NCI-H1417 (cell line): ENCODE results near the gene FRMD4B.

Experiments
- DNase-seq, 3 experiments: peaks; one replicate each; lab custom pipeline; 2025; lab: John Stamatoyannopoulos, UW

The FRMD4B gene

DNA sequence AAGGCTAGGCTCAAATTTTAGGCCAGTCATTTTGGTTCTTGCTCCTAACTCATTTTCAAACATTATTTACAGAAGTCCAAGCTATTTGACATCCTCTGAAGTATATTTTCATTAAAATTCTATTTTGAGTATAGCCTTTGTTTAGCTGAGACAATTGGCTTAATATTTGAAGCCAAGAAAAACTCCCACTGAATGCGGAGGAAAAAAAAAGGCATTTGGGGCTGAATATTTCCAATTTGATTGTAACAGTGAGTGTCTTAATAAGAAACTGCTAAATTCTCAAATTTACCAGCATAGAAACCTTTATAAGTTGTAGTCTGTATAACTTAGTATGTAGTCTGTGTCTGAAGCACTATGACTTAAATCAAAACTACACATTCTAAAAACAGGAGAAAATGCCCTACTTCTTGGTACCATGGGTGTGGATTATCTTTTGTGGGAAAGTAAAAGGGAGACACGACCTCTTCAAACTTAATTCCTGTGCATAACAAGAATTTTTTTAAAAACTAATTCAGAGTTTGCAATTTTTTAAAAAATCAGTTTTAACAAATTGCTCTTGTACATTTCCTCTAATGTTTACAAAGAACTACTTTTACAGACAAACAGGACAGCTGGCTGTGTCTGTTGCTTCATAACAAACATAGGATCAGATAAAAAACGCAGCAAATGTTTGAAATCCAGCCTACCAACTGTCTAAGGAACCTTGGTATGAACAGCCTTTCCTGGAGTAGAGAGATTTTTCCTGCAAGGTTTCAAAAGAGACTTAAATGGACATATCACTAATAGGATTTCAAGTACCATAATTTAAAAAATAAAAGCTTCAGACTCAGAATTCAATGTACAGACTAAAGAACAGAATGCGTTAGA is 210.8 kb downstream of the FRMD4B start:
- DNase-seq, result no peak

DNA sequence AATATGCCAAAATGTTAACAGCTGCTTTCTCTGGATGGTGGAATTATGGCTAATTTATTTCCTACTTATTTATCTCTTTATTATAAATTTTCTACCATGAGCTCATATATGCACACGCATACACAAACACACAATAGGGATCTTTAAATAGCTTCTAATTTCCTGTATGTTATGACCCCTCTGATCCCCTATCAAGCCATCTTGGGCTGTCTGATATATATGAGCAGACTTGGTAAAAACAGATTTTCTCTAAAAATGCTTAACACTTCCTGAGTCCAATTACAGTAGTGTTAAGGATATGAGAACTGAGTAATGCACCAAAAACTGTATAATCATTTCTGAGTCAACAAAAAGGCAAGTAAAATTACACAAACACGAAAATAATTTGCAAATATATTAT is 211.4 kb downstream of the FRMD4B start:
- no peak for DNase-seq

DNA sequence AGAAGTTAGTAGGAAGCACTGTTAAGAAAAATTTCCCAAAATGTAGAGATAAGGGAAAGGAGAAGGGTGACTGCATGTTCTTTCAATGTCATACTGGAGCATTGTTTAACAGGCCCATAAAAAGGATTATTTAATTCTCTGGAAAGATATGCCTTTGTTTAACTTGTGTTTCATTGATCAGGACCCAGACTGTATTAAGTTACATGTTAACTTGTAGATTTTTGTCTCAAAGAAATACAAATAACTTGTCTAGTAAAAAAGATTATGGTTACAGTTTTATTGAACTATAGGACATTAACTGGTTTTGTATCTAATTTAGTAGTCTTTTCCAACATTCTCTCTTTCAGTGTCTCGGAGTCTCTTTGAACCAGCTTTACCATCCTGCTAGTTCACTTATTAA is 213.8 kb downstream of the FRMD4B start:
- DNase-seq, result no peak

DNA sequence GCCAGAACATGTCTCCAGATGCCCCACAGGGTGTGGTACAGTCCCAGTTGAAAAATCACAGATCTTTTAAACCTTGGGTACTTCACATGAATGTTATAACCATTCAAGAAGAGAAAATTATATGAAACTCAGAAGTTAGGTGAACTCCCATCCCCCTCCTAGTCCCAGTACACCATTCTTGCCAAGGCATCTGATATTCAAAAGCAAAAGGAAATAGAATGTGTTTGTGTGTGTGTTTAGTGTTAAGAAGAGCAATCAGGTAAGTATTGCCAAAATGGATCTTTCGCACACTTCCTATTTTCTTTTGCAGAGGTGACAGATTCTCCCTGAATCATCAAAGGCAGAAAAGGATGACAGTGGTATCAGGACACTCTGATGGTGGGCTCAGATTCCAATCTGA is 219.4 kb downstream of the FRMD4B start:
- DNase-seq, result no peak

DNA sequence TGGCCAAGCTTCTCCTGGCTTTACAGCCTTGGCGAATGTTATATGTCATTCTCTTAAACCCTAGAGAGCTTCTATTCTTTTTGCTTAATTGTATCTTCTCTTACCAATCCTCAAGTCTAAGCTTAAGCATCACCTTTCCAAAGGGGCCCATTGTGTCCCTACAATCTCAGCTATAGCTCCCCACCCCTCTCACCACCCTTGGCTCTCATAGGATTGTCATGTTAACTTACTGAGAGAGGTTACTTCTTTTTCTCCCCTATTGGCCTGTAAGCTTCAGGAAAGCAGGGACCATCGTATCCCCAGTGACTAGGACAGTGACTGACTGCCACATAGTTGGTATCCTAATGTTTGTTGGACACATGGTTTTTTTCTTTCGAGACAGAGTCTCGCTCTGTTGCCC is 220.1 kb downstream of the FRMD4B start:
- DNase-seq, result no peak

DNA sequence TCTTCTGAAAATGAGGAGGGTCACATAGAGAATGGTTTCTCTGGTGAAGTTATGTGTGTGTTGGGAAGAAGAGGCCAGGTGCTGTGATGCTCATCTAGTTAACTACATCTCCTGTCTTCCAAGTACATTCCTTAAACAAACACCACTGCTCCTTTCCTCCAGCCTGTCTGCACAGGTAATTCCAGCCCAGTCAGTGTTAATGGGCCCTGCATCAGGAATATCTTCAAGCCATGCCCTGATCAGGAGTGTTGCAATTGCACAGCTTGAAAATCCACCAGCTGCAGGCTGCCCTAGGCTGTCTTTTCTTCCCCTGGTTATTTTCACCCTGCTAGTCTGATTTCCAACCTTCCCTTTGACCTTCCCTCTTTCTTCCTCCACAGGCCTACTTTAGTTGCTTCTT is 221.6 kb downstream of the FRMD4B start:
- DNase-seq, result no peak

DNA sequence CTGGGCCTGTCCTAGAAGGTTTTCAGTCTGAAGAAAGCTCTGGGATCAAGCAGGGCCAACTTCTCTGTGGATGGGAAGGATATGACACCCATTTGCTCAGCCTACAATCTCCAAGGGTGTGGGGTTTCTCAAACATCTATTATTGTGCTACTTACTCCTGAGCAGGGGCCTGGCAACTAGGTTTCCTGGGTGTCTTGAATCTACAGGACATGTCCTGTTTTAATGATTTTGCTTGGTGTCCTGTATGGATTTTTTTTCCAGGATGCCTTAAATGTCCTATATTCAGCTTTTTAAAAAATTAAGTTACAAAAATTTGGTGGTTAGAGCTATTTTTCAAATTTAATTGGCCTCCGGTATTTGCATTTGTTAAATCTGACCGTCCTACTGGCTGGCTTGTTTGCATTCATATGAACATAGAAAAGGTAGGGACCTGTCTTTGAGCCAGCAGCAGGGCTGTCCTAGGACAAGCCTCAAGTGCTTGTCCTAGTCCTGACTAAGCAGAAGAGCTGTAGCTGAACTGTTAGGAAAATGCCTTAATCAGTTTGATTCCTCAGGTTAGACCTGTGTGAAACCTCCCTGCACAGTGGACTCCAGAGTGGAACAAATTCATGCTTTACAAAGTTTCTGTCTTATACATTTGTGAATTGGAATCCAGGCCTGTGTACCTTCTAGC is 223.4 kb downstream of the FRMD4B start:
- DNase-seq, result no peak

DNA sequence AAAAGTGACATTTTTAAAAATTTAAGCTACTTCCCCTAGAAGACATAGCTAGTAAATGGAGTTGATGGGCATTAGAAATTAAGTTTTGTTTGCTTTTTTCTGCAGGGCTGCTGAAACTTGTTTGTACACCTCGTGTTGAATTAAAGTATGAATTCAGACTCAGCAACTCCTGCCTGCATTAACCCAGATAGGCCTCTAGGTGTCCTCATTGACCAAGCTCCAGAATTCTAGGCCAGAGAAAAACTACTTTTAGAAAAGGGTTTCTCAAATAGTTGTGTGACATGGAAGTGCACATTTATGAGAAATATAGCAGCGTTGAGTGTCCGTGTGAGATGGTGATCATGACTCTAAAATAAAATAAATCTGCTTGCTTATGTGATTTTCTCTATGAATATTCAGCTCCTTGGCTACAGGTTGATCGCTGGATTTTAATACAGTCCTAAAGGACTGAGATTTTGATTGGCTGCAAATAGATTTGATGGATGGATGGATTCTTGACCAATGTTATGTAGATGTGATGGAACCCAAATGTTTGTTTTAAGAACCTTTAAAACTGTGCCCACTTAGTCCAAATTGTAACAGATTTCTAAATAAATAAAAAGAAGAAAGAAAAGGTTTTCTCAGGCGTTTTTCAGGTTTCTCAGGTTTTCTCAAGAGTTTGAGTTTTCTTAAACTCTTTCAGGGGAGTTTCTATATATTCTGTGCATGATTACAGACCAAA is 224.1 kb downstream of the FRMD4B start:
- DNase-seq, result peak; percentile 1 to 63 (median 33)

DNA sequence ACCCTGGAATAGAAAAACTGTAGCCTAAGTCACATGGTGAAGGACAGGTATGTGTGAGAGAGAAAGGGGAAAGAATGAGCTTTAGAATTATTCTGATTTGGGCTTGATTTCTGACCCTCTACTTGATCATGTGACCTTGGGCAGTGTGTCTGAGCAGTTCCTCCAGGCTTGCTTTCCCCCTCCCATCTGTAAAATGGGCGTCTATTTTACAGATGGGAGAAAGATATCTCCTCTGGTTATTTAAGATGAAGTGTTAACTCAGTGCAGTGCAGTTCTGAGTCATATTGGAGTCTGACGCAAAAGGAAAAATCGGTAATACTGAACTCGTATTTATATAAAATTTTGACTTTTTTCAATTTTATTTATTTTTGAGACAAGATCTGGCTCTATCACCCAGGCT is 225.4 kb downstream of the FRMD4B start:
- DNase-seq, result no peak

DNA sequence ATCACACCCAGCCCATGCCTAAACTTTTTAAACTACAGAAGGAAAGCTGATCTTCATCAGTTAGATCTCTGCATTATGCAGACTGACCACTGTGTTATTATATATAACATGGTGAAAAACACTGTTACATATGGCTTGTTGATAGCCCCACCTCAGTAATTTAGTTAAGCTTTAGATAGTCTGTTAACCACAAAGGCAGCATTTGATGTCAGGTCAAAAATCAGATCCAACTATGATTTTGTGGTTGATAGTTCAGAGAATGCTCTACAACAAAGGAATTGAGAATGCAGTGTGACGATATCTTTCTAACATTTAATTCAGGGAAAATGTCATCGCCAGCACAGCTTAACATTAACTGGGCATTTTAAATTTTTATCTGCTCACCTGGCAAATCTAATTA is 225.8 kb downstream of the FRMD4B start:
- DNase-seq, result no peak

DNA sequence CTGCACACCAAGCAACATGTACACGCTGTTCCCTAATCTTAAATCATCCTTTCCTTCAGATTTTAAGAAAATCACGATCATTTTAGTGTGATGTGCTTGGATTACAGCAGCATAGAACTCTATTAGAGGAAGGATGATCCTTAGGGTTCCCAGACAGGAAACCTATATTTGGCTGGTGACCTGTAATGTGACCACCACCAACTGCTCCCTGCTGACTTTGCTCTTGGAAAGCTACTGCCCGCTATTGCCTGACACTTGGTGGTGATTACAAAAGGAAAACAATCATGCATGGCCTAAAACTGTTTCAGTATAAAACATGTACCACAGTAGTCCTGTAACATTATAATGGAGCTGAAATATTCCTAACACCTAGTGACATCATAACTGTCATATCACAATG is 236.3 kb downstream of the FRMD4B start:
- peak in 1 of 3 experiments; percentile 30 for DNase-seq

DNA sequence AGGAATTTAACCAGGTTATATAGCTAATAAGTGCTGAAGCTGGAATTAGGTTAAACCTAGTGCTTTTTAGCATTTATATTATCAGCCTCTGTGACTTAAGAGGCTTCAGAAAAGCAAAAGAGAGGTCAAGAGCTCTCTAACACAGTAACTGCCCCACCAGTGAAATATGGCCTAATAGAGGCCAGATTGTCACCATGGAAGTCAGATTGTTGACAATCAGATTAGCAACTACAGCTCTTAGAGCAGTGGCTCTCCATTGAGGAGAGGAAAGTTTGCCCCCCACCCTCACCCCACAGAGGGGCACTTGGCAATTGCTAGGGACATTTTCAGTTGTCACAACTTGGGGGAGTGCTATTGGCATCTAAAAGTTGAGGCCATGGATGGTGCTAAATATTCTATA is 240.2 kb downstream of the FRMD4B start:
- no peak for DNase-seq

DNA sequence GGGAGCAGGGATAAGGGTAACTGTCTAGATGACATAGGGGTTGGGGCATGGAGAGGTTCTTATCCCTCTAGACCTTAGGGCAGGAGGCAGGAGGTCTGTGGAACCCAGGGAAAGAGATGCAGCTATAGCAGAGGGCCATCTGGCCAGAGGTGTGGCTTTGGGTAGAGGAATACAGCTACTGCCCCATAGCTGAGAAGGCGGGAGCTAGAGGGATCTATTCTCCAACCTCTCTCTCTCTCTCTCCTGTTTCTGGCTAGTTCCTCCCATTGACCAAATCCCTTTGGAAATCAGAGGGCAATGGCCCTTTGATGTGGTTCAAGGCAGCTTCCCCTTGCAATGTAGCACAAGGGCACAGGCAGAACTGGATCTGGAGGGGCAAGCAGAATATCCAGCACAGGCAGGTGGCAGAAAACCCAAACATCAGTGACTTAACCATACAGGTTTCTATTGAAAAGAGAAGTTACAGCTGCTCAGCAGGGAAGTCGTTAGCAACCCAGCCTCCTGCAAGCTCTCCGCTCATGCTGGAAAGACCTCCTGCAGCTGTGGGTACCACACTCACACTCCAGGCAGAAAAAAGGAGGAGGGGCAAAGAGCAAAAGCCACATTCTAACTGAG is 241.2 kb downstream of the FRMD4B start:
- DNase-seq, result peak; percentile 4 to 84 (median 61)

DNA sequence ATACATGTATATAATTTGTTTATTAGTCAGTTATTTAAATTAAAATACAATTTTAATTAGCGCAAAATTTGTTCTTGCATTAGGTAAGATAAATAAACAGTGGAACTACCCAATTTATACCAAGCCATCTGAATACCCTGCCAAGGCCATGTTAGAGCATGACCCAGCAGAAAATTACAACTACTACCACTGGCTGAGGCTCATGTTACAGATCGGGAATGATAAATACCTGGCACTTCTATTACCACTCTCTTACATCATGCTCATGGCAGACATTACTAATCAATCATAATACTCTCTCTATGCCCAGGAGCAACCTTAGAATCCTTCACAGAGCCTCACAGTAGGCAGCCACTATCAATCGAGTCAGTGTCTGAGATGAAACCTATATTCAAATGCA is 242.3 kb downstream of the FRMD4B start:
- peak in 1 of 3 experiments; percentile 26 for DNase-seq

DNA sequence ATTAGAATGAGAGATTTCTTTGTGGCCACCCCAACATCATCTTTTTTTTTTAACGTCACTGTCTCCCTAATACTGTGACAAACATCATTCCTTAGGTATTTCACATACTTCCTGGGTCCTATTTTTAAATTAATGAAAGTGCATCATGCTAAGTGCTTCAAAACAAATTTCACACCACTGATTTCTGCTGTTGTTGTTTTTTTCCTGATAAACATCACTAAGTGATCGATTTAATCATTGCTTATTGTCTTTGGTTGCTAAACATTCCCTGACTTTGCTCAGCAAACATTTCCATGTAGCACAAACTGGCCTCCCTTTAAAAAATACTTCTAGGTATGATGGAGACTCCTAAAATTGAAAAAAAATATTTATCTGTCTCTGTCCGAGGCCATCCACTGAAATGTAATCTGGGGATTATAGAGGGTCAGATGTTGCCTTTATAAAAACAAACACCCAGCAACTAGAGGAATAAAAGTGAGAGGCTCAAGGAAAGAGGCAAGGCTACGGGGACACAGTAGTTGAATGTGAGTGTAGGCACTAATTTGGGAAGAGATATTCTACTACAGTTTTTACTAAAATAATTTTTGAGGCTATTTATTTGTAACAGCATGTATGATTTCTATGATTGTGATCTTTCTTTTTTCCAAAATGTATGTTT is 243.0 kb downstream of the FRMD4B start:
- no peak for DNase-seq

DNA sequence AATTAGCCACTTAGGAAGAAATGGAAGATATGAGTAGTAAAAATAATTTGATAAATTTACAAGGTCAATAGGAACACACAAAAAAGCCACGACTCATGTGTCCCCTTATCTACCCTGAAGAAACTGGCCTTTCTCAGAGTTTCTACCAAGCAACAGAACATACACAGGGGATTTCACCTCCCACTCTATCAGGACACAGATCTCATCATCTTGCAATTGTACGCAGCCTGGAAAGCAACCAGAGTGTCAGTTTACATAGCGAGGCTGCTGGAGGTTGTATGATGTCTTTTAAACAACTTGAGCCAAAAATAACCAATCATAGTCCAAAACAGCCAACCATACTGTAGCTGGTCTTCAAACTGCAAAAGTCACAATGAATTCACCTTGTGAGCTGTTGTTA is 243.8 kb downstream of the FRMD4B start:
- DNase-seq, result no peak

DNA sequence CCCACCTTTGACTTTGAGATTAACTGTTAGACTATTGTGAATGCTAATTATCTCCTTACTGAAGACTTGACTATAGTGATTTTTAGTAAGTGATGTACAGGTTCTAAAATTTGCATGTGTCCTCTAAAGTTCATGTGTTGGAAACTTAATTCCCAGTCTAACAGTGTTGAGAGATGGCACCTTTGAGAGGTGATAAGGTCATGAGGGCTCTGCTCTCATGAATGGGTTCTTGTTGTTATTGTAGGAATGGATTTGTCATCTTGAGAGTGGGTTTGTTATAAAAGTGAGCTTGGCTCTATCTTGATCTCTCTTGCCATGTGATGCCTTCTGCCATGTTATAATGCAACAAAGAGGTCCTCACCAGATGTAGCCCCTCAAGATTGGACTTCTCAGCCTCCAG is 244.6 kb downstream of the FRMD4B start:
- no peak for DNase-seq

DNA sequence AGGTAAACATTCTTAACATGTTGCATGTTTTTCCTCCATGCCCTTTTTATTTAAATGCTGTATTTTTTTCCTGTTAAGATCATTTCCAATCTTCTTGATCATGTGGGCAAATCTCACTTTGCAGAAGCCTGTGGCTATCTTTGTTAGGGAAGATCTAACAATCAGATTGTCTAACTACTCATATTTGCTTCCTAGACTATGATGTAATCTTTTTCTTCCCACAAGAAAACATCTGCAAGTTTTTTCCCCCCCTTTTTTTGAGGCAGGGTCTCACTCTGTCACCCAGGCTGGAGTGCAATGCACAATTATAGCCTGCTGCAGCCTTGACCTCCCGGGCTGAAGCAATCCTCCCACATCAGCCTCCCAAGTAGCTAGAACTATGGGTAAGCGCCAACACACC is 248.5 kb downstream of the FRMD4B start:
- DNase-seq, result no peak

DNA sequence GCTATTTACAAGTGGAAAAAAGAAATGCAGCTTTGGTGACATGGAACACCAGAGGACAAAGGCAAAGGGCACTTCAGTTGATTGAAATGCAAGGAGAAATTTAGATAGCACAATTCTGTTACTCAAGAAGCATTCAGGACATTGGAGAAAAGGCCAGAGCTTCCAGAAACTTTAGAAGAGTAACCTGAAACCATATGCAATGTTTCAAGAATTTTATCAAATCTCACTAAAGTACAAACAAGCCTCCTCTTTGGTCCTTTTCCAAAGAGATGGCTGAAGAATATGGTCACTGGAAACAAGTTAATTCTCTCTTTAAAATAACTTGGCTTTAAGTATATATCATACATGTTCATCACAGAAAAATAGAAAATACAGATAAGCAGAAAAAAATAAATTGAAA is 248.9 kb downstream of the FRMD4B start:
- DNase-seq, result no peak

DNA sequence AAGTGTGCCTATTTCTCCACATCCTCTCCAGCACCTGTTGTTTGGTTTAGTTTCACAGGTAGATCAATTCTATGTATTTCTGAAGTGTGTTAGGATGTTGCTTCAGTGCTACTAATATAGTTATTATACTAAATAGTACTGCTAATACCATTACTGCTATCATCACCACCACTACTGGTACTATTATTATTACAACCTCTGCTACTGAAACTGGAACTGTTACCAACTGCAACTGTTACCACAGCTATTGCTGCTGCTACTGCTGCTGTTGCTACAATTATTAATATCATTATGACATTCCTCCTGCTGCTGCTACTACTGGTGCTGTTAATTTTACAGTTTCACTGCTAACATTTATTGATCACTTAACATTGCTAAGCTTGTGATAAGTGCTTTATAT is 255.2 kb downstream of the FRMD4B start:
- no peak for DNase-seq

DNA sequence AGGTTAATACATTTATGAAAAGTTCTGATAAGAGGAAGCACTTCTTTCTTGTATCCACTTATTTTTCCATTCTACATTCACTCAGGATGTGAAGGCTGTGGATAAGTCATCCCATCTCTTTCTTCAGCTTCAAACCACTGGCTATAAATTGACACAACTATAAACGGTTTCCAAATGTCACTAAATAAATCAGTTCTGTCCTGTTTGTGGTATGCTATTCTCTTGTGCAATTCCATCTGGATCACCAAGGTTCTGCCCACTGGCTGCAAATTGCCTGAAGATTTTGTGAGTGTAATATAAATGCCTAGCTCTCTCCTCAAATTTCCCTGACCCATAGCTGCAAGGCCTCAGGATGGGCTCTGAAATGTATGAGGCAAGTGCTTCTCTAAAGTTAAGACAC is 256.4 kb downstream of the FRMD4B start:
- no peak for DNase-seq

DNA sequence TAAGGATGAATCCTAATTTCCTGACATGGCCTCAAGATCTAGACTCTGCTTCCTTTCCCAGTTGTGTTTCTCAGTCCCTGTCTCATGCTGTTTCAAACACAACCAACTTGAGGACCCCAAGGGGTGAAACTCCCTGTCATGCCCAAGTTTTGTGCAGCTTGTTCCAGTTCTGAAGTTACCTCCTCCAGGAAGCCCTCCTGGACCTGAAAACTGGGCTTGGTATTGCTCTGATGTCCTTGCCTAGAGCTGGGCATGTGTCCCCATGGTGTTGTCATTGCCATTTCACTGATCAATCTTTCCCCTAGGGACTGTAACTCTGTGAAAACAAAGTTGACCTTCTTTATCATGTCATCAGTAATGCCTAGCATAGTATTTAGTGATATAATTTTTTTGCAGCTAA is 257.4 kb downstream of the FRMD4B start:
- DNase-seq, result no peak
